ENCODE data around the gene NCDN.
"Not testable (repeated sequence)": the region's sequence is repeated elsewhere in the genome, so short reads cannot be mapped to it uniquely, and the experiment has no call there.

The NCDN gene

DNA sequence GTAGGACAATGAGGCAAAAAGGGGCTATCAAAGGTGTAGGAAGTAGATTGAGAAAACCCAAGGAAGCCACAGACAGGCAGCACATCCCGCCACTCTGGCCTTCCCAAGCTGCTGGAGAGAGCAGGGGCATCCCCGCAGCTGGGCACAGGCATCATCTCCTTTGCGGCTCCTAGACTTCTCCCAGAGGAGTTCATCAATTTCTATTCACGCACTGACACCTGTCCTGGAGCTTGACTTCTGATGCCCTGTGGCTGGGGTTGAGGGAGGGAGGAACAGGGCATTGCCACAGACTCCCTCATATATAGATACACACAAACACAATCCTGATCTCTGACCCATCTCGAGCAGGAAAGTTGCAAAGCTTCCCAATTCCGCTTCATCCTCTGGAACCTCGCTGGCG is 13.7 kb downstream of the NCDN start:
- DNase-seq, result no peak

DNA sequence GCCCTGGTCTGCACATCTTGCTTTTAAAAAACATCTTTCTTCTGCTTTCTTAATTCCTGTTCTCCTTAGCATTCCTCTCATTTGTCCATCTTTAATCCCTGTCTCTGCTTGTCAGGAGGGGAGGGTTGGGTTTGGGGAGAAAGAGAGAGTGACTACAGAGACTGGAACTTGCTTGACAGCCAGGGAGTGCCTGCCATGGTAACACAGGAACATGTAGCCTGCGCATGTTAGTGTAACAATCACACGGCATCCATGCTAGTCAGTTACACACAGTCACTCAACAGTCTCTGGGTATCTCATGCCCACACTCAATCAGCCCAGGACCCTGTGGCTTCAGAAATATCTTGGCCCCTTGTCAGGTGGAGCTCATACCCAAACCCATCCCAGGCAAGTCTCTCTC is 14.7 kb downstream of the NCDN start:
- DNase-seq, result no peak

DNA sequence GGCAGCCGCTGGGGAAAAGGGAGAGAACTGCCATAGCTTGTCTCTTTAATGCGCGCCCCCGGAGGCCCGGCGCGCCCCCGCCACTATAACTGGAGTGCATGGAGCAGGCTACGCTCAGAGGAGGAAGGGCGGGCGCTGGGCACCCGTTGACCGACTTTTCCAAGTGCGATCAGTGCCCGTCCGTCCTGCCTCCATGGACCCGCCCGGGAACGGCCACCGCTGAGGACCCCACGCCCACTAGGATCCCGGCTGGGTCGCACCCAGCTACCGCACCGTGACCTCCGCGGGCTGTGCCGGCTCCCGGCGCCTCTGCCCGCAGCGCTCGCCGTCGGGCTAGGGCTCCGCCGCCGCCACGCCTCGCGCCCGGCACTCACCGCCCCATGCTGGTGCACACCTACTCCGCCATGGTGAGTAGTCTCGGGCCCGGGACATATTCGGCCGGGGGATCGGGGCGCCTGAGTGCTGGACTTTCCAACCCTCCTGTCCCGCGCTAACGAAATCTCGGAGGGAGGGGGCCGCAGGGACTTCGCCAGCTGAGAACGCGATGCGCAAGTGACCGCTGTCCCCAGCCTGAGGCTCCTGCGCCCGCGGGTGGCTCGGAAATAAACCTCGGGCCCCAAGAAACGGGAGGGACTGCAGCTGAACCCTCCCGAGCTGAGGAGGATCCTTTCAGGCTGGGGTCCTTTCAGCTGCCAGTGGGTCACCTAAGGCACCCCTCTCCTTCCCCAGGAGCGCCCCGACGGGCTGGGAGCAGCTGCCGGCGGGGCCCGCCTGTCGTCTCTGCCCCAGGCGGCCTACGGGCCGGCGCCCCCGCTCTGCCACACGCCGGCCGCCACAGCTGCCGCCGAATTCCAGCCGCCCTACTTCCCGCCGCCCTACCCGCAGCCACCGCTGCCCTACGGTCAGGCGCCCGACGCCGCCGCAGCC is 15.9 kb downstream of the NCDN start, which contains the start of gene TFAP2E:
Gene TFAP2E, plus strand, starts transcription at position 117 of the 927 bp plus-strand sequence. Its CDS starts 264 bp downstream, at position 381.
- DNase-seq, result no peak

DNA sequence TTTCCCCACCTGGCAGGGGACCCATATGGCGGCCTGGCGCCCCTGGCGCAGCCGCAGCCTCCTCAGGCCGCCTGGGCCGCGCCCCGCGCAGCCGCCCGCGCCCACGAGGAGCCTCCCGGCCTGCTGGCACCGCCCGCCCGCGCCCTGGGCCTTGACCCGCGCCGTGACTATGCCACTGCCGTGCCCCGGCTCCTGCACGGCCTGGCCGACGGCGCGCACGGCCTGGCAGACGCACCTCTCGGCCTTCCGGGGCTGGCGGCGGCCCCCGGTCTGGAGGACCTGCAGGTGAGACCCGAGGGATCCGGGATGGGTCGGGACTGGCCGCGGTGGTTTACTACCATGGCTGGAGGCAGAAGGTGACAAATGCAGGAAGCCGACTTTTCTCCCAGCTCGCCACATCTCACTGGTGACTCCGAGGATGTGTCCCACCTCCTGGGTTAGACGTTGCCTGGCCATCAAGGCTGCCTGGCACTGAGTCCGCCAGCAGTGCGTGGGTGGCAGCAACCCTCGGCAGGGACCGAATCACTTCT is 16.6 kb downstream of the NCDN start:
- DNase-seq, result no peak

GRCh38 chr1:35574655-35575415 is 17.2 kb downstream of the NCDN start:
- no peak for DNase-seq

- DNase-seq, result no peak
Observed at GRCh38 chr1:35575416-35575958, 17.9 kb downstream of the NCDN start.

- peak; percentile 27 to 47 for DNase-seq
Observed at GRCh38 chr1:35576061-35576765, 18.6 kb downstream of the NCDN start.

GRCh38 chr1:35576766-35577070 is 19.1 kb downstream of the NCDN start:
- DNase-seq, result not testable (repeated sequence)

- DNase-seq, result peak; percentile 90 to 91
Observed at GRCh38 chr1:35577071-35577998, 19.7 kb downstream of the NCDN start.

- DNase-seq, result no peak
Observed at GRCh38 chr1:35580949-35581388, 23.4 kb downstream of the NCDN start.

DNA sequence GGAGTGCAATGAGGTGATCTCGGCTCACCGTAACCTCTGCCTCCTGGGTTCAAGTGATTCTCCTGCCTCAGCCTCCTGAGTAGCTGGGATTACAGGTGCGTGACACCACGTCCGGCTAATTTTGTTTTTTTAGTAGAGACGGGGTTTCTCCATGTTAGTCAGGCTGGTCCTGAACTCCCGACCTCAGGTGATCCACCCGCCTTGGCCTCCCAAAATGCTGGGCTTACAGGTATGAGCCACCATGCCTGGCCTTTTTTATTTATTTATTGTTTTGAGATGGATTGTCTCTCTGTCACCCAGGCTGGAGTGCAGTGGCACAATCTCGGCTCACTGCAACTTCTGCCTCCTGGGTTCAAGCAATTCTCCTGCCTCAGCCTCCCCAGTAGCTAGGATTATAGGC is 24.0 kb downstream of the NCDN start:
- not testable (repeated sequence) for DNase-seq

DNA sequence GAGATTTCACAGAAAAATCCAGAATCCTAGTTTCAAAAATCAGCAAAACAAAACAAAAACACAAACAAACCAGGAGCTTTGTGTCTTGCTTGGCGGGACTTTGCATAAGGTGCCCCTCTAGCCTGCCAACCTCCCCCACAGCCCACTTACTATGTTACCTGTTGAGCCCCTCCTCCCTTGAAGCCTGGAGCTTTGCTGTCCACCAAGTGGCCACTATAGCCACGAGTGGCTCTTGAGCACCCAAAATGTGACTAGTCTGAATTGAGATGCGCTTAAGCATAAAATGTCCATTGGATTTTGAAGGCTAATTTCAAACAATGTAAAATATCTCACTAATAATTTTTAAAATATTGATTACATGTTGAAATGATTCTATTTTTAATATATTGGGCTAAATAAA is 27.7 kb downstream of the NCDN start:
- no peak for DNase-seq

DNA sequence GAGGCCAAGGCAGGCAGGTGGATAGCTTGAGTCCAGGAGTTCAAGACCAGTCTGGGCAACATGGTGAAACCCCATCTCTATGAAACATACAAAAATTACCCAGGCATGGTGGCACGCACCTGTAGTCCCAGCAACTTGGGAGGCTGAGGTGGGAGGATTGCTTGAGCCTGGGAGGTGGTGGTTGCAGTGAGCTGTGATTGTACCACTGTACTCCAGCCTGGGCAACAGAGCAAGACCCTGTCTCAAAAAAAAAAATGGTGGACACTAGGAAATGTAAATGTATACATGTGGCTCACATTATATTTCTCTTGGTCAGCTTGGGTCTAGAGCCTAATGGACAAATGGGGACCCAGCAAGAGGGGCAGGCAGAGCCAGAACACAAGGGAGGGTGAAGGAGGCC is 28.2 kb downstream of the NCDN start:
- not testable (repeated sequence) for DNase-seq

- DNase-seq, result no peak
Observed at GRCh38 chr1:35586808-35587207, 29.2 kb downstream of the NCDN start.

DNA sequence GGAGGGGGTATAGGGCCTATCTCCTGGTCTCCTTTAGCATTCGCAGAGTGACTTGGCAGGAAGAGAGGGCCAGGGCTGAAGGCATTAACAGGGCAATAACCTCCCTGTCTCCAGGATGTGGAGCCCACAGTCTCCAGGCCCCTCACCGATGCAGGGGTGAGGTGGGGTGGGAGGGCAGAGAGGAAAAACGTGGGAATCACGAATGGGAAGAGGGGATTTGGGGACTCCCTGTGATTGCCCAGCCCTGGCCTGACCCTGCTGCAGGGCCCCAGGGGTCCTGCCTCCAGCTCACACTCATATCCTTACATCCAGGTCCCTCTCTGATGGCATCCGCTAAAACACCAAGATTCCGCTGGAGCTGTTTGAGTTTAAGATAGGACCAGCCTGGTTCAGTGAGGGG is 30.1 kb downstream of the NCDN start:
- no peak for DNase-seq

DNA sequence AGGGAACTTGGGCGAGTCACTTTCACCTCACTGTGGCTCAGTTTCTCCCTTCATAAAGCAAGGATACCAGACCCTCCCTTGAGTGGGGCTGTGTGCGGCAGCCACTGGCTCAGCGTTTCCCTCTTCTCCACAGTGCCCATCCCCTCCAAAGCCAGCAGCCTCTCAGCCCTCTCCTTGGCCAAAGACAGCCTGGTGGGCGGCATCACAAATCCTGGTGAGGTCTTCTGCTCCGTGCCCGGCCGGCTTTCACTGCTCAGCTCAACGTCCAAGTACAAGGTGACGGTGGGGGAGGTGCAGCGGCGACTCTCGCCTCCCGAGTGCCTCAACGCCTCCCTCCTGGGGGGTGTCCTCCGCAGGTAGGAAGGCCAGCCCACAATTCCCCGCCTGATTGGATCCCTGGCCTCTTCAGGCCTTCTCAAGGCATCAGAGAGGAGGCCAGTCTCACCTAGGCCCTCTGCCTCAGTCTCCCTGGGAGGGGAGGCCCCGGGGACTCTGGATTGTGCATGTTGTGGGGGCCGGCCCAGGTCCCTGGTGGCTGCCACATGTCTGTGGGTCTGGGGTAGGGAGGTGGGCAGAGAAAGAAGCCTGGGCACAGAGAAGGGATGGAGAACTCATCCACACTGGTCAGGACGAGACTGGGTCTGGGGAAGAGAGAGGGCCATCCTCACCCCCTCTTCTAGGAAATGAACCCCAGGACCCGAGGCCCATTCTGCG is 30.8 kb downstream of the NCDN start:
- no peak for DNase-seq

GRCh38 chr1:35589516-35590427 is 32.2 kb downstream of the NCDN start:
- no peak for DNase-seq

GRCh38 chr1:35590476-35591040 is 33.0 kb downstream of the NCDN start:
- no peak for DNase-seq

DNA sequence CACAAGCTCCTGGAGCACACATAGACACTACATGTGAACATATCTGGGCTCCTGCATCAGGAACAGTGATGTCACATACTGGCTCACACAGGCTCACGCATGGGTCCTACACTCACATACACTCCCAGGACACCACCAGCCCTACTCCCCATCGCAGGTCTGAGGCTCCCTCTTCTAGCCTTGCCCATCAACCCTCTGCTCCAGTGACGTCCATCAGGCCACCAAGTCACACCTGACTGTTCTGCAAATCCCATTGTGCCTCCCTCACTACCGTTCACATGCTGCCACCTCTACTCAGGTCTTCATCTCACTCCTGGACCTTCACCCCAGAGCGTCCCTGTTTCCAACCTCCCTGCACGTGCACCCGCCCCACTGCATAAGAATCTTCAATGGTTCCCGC is 33.6 kb downstream of the NCDN start:
- DNase-seq, result no peak

Measured in AML-193 (cell line).